ENCODE measurements around the gene USP7. TPM values are rescaled to one million over a fixed set of nuclear protein-coding genes. Genes with fewer than 3 reads are reported as not detected.
A peak's percentile ranks its signal among the peaks of the same experiment; 100 is the strongest.

Gene USP7
- total RNA-seq, 6 donors from 2014 or later: 68.2 to 122 (median 72.2) TPM

DNA sequence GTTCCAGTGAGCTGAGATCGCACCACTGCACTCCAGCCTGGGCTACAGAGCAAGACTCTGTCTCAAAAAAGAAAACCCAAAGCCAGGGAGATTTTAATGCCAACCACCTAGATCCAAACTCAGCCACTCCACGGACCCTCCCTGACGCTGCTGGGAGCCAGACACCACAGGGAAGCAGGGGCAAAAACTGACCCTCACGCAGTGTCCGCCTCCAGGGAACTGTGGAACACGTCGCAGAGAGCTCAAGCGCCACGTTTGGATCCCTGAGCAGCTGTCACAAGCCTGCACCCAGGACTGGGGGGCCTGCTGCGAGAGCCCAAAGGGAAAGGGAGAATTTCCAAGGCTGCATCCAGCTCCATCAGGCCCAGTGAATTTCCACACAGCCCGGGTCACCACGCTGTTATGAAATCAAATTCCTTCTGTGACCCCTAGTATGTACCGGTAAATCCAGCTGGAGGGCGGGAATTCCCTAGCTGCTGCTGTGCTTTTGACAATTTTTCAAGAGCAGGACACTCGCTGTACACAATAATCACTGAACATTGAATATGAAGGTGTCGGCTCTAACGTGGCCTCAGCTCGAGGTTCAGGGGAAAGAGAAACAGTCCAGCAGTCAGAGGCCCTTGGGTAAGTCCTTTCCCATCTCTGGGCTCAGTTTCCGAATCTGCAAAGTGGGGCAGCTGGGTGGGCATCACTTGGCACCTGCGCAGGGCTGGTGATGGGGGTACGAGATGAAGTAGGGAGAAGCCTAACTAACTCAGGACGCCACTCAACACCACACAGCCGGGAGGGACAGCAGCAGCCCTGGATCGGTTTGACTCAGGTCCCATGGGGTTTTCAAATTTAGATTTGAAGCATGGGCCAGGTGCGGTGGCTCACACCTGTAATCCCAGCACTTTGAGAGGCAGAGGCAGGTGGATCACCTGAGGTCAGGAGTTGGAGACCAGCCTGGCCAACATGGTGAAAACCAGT is 103.5 kb downstream of the USP7 start:
- Histone ChIP-seq H3K27me3 (no peaks in the 10 kb centered on the region), H3K9me3 (no peaks in the 10 kb centered on the region), H3K27ac (peak overlapping the region; percentile 66 to 97 (median 80)), H3K4me1 (peaks cover 46 to 83% (median 66%) of the 10 kb centered on the region in 4 donors), H3K4me3 (no peak overlapping the region), H3K36me3 (peaks cover 4 to 35% (median 26%) of the 10 kb centered on the region in 4 donors)
- ATAC-seq (ENCODE audit: low FRiP score in 2 of 2) (peak in 1 of 2 donors; percentile 22), DNase-seq (peak in 1 of 2 donors; percentile 81)
- TF ChIP-seq EP300 (IDR thresholded peaks at IDR 0.05) (peak in 3 of 4 donors; percentile 55 to 91 (median 57)), POLR2A (IDR thresholded peaks at IDR 0.05) (no peak), POLR2AphosphoS5 (IDR thresholded peaks at IDR 0.05) (peak; percentile 75 to 82)
- TF ChIP-seq, protein P1, sequence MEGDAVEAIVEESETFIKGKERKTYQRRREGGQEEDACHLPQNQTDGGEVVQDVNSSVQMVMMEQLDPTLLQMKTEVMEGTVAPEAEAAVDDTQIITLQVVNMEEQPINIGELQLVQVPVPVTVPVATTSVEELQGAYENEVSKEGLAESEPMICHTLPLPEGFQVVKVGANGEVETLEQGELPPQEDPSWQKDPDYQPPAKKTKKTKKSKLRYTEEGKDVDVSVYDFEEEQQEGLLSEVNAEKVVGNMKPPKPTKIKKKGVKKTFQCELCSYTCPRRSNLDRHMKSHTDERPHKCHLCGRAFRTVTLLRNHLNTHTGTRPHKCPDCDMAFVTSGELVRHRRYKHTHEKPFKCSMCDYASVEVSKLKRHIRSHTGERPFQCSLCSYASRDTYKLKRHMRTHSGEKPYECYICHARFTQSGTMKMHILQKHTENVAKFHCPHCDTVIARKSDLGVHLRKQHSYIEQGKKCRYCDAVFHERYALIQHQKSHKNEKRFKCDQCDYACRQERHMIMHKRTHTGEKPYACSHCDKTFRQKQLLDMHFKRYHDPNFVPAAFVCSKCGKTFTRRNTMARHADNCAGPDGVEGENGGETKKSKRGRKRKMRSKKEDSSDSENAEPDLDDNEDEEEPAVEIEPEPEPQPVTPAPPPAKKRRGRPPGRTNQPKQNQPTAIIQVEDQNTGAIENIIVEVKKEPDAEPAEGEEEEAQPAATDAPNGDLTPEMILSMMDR (IDR thresholded peaks at IDR 0.05): no peak
- 53 to 64% methylated on average over 17 to 25 of the region's 25 CpGs for WGBS, 2 donors

DNA sequence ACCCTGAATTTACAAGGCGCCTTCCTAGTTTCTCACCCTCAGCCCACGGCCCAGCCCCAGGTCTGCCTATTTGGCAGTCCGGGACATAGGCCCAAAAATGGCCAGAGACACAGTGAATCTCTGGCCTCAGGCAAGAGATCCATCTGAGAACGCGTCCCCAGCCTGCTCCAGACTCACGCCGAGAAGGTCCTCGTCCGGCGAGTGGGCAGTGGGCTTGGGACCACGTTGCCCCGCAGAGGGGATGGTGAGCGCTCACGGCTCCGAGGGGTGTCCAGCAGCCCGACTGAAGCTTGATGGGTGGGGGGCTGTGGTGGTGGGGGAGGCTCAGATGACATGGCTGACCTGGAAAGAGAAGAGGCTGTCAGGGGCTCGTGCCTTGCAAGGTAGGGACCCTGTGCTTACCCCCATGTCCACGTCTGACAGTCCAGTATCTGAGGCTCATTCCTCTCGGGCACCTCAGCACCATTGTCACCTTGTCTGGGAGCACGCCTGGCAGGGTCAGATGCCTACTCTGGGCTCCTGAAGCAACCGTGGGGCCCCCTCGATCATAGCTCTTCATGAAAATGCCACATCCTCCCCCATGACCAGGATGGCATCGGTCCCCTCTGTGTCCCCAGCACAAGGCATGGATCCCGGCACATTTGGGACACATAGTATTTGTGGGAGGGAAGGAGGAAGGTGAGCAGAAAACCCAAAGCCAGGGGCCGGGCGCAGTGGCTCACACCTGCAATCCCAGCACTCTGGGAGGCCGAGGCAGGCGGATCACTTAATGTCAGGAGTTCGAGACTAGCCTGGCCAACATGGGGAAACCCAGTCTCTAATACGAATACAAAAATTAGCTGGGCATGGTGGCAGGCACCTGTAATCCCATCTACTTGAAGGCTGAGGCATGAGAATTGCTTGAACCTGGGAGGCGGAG is 104.5 kb downstream of the USP7 start:
- Histone ChIP-seq H3K9me3 (no peaks in the 10 kb centered on the region), H3K27ac (peak overlapping the region; percentile 66 to 97 (median 80)), H3K27me3 (no peaks in the 10 kb centered on the region), H3K4me3 (no peak overlapping the region), H3K4me1 (peaks cover 43 to 76% (median 62%) of the 10 kb centered on the region in 4 donors), H3K36me3 (peaks cover 4 to 45% (median 36%) of the 10 kb centered on the region in 4 donors)
- TF ChIP-seq, protein P1 (IDR thresholded peaks at IDR 0.05): no peak
- no peak for TF ChIP-seq POLR2AphosphoS5 (IDR thresholded peaks at IDR 0.05)
- TF ChIP-seq POLR2A (IDR thresholded peaks at IDR 0.05): no peak
- TF ChIP-seq EP300 (IDR thresholded peaks at IDR 0.05): no peak
- DNase-seq: no peak
- 88 to 89% methylated on average over 14 to 25 of the region's 31 CpGs for WGBS, 2 donors
- ATAC-seq (ENCODE audit: low FRiP score in 2 of 2): no peak

DNA sequence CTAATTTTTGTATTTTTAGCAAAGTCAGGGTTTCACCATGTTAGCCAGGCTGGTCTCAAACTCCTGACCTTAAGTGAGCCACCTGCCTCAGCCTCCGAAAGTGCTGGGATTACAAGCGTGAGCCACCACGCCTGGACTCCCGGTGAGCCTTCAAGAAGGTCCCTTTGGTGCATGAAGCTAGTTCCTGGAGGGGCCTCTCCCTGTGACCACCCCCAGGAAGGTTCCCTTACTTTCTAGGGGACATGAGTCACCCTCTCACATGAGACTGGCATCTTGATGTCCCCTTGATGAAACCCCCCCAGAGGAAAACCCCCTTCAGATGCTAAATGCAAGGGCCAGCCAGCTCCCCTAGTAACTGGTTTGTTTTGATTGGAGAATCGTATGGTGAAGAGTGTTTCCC is 107.7 kb downstream of the USP7 start:
- Histone ChIP-seq H3K36me3 (peaks cover 4 to 65% (median 48%) of the 10 kb centered on the region in 4 donors), H3K27me3 (no peaks in the 10 kb centered on the region), H3K9me3 (no peaks in the 10 kb centered on the region), H3K27ac (peak overlapping the region; percentile 43 to 86 (median 66)), H3K4me3 (no peak overlapping the region), H3K4me1 (peaks cover 29 to 68% (median 42%) of the 10 kb centered on the region in 4 donors)
- ATAC-seq (ENCODE audit: low FRiP score in 2 of 2) (no peak), DNase-seq (peak in 1 of 2 donors; percentile 5)
- TF ChIP-seq, protein P1 (IDR thresholded peaks at IDR 0.05): no peak
- no peak for TF ChIP-seq POLR2AphosphoS5 (IDR thresholded peaks at IDR 0.05)
- no peak for TF ChIP-seq POLR2A (IDR thresholded peaks at IDR 0.05)
- no peak for TF ChIP-seq EP300 (IDR thresholded peaks at IDR 0.05)
- 58 to 78% methylated on average over 1 to 5 of the region's 5 CpGs for WGBS, 2 donors

DNA sequence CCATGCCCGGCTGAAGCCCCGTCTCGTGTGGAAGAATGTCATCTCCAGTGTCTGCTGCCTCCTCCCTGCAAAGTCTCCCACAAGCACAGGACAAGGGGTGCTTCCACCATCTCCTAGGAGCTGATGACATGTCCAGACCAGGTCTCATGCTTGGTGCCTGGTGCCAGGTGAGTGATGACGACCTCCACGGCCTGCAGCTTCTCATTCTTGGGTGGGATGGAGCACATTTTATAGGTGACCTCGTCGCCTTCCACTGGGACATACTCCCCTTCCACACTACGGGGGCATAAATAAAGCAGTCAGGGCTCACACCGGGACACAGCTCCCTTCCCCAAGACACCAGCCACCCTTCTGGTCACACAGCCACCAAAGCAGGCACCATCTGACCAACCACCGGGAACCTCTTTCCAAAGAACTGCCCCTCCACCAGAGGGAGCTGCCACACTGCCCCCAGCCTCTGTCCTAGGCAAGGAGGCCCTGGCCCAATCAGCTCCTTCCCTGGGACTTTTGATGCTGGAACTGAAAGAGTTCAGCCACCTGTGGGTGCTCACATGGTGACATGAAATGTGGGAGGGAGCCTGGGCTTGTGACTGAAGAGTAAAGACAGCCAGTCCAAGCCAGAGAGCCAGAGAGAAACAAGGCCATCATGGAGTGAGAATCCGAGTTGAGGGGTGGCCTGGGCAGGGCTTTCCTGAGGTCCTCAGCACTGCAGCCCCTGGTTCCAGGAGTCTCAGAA is 108.5 kb downstream of the USP7 start:
- no peak for ATAC-seq (ENCODE audit: low FRiP score in 2 of 2)

More for the DNA sequence above, 108.5 kb downstream of the USP7 start:
- no peak overlapping the region for H3K4me3 ChIP-seq
- peaks cover 27 to 70% (median 42%) of the 10 kb centered on the region in 4 donors for H3K4me1 ChIP-seq
- peaks cover 4 to 69% (median 50%) of the 10 kb centered on the region in 4 donors for H3K36me3 ChIP-seq
- no peaks in the 10 kb centered on the region for H3K27me3 ChIP-seq
- peak in 1 of 2 donors; percentile 16 for DNase-seq
- TF ChIP-seq, protein P1 (IDR thresholded peaks at IDR 0.05): no peak
- TF ChIP-seq POLR2A (IDR thresholded peaks at IDR 0.05) (no peak), EP300 (IDR thresholded peaks at IDR 0.05) (no peak), POLR2AphosphoS5 (IDR thresholded peaks at IDR 0.05) (no peak)
- no peaks in the 10 kb centered on the region for H3K9me3 ChIP-seq
- H3K27ac ChIP-seq: peak overlapping the region; percentile 43 to 86 (median 66)
- 91 to 94% methylated on average over 5 to 11 of the region's 11 CpGs for WGBS, 2 donors

All from upper lobe of left lung (tissue), 6 donors.